Breast epithelium (tissue), 4 donors: ENCODE data around the gene SLC25A1. TPM values are rescaled to one million over a fixed set of nuclear protein-coding genes. Genes with fewer than 3 reads are reported as not detected.

Experiments used
- DNase-seq, 2 donors: peaks; one replicate each; pipeline ENCODE4 v3.0.0-alpha.2; 2019; ENCODE audit warnings: low spot score in 2 of 2
- H3K27ac ChIP-seq, 2 donors: fragments of 200-600 bp; sonication (generic) in 1 of 2; one replicate each; pipeline ENCODE4 v1.5.1; 2016 to 2019; ENCODE audit warnings: mild to moderate bottlenecking in 1 of 2
- H3K27me3 ChIP-seq, 2 donors: fragments of 200-600 bp; sonication (generic) in 1 of 2; one replicate each; pipeline versions ENCODE4 v1.5.1 to v1.6.0; 2017 to 2019; ENCODE audit warnings: control low read depth in 1 of 2, mild to moderate bottlenecking in 1 of 2
- H3K36me3 ChIP-seq: fragments of 200-600 bp; one replicate; pipeline ENCODE4 v1.5.1; 2019
- H3K4me1 ChIP-seq, 2 donors: fragments of 200-600 bp; sonication (generic); one replicate each; pipeline ENCODE4 v1.5.1; 2016 to 2019; ENCODE audit warnings: control low read depth in 1 of 2
- H3K4me3 ChIP-seq, 3 donors: fragments of 200-600 bp; sonication (generic); 1 replicate in 2 of 3; 2 replicates in 1 of 3; pipeline ENCODE4 v1.5.1; 2016 to 2019; ENCODE audit warnings: mild to moderate bottlenecking in 3 of 3, moderate library complexity in 2 of 3
- H3K9me3 ChIP-seq, 2 donors: fragments of 200-600 bp; sonication (generic) in 1 of 2; one replicate each; pipeline ENCODE4 v1.5.1; 2016 to 2019; ENCODE audit warnings: control low read depth in 1 of 2
- CTCF ChIP-seq, 3 donors: fragments of 450-650 bp; IDR thresholded peaks; one replicate each; pipeline ENCODE4 v1.5.1; 2016 to 2017; ENCODE audit warnings: antibody characterized with exemption in 3 of 3, mild to moderate bottlenecking in 3 of 3, moderate library complexity in 3 of 3
- POLR2A ChIP-seq: fragments of 450-650 bp; IDR thresholded peaks from one replicate; pipeline ENCODE4 v1.6.1; 2016; ENCODE audit warnings: antibody characterized with exemption, mild to moderate bottlenecking, moderate library complexity
- POLR2AphosphoS5 ChIP-seq, 3 donors: sonication (generic); formaldehyde crosslinking; IDR thresholded peaks; one replicate each; pipeline ENCODE4 v1.6.1; 2017; ENCODE audit warnings: antibody characterized with exemption in 3 of 3
- intact Hi-C: fragments of 100-400 bp; cut with DNase I; formaldehyde crosslinking; loops from one replicate; pipeline ENCODE4 v1.15.1; 2023; ENCODE audit warnings: low total_unique reads
- total RNA-seq, 3 donors: library from RNA; depleted of rRNA; stranded (reverse); fragments of >200 nt; gene quantifications; one replicate each; pipeline ENCODE4 v1.1.0, GENCODE V29; 2016

The SLC25A1 gene
- total RNA-seq, 3 donors from 2014 or later: 49.2 to 140 (median 50.2) TPM

- no peak for TF ChIP-seq CTCF (IDR thresholded peaks at IDR 0.05)
- intact Hi-C loops: no loop called here
These were observed 9.4 kb upstream of the SLC25A1 start for GRCh38 chr22:19187716-19188563.

GRCh38 chr22:19184276-19184997 is 5.9 kb upstream of the SLC25A1 start:
- Histone ChIP-seq H3K27ac (no peak overlapping the region), H3K9me3 (no peaks in the 10 kb centered on the region), H3K36me3 (no peaks in the 10 kb centered on the region), H3K4me3 (no peak overlapping the region), H3K27me3 (no peaks in the 10 kb centered on the region), H3K4me1 (no peaks in the 10 kb centered on the region)
- TF ChIP-seq POLR2A (no peak), CTCF (IDR thresholded peaks at IDR 0.05) (no peak), POLR2AphosphoS5 (IDR thresholded peaks at IDR 0.05) (no peak)
- intact Hi-C loops: no loop called here
- no peak for DNase-seq

More at GRCh38 chr22:19187716-19188563, 9.4 kb upstream of the SLC25A1 start:
- Histone ChIP-seq H3K4me3 (no peak overlapping the region), H3K9me3 (no peaks in the 10 kb centered on the region), H3K27me3 (no peaks in the 10 kb centered on the region), H3K27ac (no peak overlapping the region), H3K4me1 (no peaks in the 10 kb centered on the region), H3K36me3 (no peaks in the 10 kb centered on the region)
- no peak for DNase-seq

GRCh38 chr22:19183216-19183615 is 4.7 kb upstream of the SLC25A1 start:
- intact Hi-C loops: no loop called here
- Histone ChIP-seq H3K9me3 (no peaks in the 10 kb centered on the region), H3K36me3 (no peaks in the 10 kb centered on the region), H3K4me3 (no peak overlapping the region), H3K27ac (no peak overlapping the region), H3K27me3 (no peaks in the 10 kb centered on the region), H3K4me1 (no peaks in the 10 kb centered on the region)
- TF ChIP-seq CTCF (IDR thresholded peaks at IDR 0.05) (no peak), POLR2A (no peak), POLR2AphosphoS5 (IDR thresholded peaks at IDR 0.05) (no peak)
- no peak for DNase-seq

- intact Hi-C loops: no loop called here
- peaks cover 0 to 2% of the 10 kb centered on the region in 2 donors for H3K4me1 ChIP-seq
- no peaks in the 10 kb centered on the region for H3K9me3 ChIP-seq
- no peak overlapping the region for H3K4me3 ChIP-seq
- H3K27me3 ChIP-seq: no peaks in the 10 kb centered on the region
- no peak for DNase-seq
- TF ChIP-seq POLR2AphosphoS5 (IDR thresholded peaks at IDR 0.05) (no peak), POLR2A (no peak), CTCF (IDR thresholded peaks at IDR 0.05) (no peak)
- H3K27ac ChIP-seq: no peak overlapping the region
- no peaks in the 10 kb centered on the region for H3K36me3 ChIP-seq
These were observed 4.1 kb upstream of the SLC25A1 start for GRCh38 chr22:19182472-19183157.
